NT2/D1 (cell line): ENCODE measurements around the gene MTOR.

Source experiments
- SUZ12 ChIP-seq: IDR thresholded peaks from 2 replicates; pipeline ENCODE4 v1.6.1; 2011; ENCODE audit not compliant: insufficient read length, insufficient read depth; ENCODE audit errors: extremely low read depth
- YY1 ChIP-seq: IDR thresholded peaks from 2 replicates; pipeline ENCODE4 v1.6.1; 2011; ENCODE audit not compliant: insufficient read length, insufficient read depth

- TF ChIP-seq SUZ12 (no peak), YY1 (no peak)
These were observed 16.8 kb upstream of the MTOR start for GRCh38 chr1:11279152-11279551.
